ENCODE data around the gene ASB3.

GRCh38 chr2:53672881-53673522 lies 113.8 kb downstream of the ASB3 start:
- TF ChIP-seq POLR2A (IDR thresholded peaks at IDR 0.05; ENCODE audit: low read depth, low read length) (no peak), CTCF (IDR thresholded peaks at IDR 0.05; ENCODE audit: extremely low read depth in 1 of 2, insufficient read depth in 1 of 2, low read depth in 1 of 2, low read length in 2 of 2) (no peak)

Measured in endothelial cell of umbilical vein (primary cell).